CD4-positive, alpha-beta T cell treated with Interleukin-2 at 100 ng/mL for 4 hours (primary cell): ENCODE results near the gene GGCT.

ENCODE experiments used
- DNase-seq: peaks from one replicate; pipeline ENCODE4 v3.0.0-alpha.2; 2020; ENCODE audit warnings: low spot score

The GGCT gene

DNA sequence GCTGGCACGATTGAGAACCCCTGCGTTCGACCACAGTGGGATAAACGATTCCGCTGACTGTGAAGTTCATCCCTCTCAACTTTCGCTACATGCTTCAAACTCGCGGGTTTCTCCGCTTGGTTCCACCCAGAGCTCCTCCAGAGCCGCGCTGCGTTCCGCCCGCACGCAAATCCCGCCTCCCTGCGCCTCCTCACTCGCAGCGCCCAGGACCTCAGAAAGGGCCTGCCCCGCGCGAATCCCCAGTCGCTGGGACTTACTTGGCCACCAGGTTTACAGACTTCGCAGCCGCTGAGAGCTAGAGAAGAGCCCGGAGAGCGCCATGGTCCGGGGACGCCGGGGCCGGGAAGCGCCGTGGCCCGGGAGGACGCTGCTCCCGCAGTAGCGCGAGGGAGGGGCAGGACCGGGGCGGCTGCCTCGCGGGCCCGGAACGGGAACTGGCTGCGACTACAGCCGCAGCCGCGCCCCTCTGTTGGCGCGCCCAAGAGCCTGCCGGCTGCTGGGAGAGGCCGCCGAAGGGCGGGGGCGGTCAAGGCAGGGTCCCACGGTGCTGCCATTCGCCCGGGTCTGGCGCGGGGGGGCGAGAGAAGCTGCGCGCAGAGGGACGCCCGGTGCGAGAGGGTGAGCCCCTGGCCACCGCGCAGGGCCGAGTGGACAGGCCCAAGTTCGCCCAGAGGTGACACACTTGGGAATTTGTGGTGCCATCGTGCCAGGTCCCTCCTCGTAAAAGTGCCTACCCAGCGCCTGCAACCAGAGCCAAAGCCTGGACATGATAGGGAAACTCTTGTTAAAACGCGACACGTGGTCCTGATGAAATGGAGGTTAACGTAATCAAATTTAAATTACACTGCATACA lies 26.1 kb downstream of the GGCT start, which contains the start of gene NOD1:
Gene NOD1, minus strand, starts transcription at position 436 of the 853 bp plus-strand sequence. CDS start 21,863 bp downstream, outside the sequence.
- peak; percentile 56 for DNase-seq

DNA sequence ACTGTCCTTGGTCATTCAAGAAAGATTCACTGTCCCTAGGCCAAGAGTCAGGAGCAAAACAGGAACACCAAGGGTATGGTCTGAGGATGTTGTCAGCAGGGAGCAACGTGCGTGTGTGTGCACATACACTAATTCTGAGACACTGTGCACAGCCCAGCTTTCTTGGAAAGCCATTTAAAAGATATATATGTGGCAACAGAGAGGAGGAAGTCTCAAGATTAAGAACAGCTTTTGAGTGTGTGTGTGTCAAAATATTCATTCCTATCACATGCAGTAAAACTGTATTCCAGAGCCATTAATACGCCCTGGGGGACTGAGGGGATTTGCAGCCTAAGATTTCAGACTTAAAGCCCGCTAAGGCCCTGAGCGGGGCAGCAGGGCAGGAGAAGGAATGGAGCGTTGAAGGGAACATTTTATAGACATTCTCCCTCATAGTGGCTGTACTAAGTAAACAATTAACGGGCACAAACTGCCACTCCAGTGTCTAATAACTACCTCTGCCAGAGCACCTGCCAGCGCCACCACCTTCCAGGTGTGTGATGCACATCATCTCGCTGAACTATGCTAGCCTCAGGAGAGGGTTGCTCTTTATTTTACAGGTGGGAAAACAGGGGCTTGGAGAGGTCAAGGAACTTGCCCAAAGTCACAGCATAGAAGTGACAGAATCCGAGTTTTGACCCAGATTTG lies 28.0 kb downstream of the GGCT start:
- DNase-seq: no peak

GRCh38 chr7:30475580-30475979 lies 29.0 kb downstream of the GGCT start:
- DNase-seq: no peak

DNA sequence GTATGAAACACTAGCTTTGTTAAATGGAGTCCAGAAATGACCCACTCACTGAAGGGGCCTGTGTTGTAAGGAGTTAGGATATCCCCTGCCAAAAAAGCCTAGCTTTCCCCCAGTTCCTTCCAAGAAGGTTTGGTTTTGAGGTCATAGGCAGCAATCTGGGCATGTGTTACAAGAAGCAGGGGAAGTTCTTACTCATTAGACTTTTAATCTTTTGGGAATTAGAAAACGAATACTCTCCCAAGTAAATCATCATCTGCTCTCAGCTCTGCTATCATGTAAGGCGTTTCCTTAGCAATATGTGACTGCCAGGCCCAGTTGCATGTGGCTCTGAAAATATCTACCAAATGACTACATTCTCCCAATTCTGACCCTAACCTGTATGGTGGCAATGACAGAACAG lies 29.7 kb downstream of the GGCT start:
- no peak for DNase-seq

DNA sequence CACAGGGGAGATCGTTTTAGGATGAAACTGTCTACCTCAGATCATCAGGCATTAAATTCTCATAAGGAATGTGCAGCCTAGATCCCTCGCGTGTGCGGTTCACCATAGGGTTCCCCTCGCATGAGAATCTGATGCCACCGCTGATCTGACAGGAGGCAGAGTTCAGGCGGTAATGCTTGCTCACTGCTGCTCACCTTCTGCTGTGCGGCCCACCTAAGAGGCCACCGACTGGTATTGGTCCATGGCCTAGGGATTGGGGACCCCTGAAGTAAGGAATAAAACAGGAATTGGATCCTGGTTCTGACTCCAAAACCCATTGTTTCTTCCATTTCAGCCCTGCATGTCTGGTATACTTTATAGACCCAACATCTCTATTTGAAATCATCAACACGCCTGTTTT lies 30.1 kb downstream of the GGCT start:
- no peak for DNase-seq

GRCh38 chr7:30473903-30474302 lies 30.7 kb downstream of the GGCT start:
- DNase-seq: no peak

DNA sequence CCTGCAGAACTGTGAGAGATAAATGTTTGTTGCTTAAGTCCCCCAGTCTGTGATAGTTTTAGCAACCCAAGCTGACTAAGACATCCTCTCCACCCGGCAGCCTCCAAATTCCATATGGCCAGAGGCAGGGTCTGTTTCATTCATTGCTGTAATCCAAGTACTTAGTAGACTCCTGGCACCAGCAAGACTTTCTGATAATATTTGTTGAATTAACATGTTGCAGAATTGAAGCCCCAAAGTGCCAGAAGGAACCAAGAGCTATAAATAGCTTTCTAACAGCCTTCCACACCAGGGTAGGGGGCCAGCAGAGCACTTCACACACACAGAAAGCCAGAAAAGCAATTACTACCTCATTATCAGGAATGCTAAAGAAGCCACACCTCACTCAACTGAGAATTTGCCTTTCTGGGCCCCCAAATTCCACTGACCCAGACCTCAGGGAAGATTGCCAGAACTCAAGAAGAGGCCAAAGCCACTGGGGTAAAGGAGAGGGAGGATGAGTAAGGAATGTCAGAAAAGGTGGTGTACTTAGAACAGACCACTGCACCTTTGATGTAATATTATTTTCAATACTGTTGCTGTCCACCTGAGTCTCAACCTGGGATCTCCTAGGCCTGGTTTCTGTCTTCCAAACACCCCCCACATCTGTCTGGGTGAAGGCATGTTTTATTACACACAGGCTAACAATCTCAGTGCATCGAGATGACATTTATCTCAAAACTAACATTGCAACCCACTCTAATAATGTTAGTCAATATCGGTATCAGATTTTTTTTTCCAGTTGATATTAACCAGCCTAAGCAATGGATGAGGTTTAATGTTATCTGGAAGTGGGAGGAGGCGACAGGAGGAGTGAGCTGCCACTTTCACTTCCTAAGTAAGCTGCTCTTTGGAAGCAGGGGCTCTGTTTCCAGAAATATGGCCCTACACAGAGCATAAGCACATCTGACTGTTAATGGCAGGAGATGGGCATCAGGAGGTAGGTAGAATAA lies 31.5 kb downstream of the GGCT start:
- DNase-seq: no peak

DNA sequence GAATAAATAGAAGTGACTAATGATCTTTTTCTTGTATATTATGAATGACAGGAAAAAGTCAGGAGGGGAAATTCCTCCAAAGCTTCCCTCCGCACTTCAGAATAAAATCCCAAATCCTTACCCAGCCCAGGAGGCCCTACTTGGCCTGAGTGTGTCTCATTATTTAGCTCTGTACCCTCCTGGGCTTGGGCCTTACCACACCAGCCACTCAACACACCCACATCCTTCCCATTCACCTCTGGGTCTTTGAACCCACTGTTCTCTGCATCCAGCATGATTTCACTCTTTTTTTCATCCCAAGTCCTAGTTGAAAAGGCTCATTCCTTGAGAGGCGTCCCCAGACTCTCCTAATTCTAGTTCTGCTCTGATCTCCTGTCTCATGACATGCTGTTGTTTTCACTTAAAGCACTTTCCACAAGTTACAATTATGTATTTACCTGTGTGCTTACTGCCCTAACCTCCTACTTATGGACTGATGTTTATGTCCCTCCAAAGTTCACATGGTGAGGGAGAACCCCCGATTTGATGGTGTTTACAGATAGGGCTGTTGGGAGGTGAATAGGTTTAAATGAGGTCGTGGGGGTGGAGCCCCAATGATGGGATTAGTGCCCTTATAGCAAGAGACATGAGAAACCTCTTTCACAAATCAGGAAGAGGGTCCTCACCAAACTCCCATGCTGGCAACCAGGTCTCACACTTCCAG lies 32.4 kb downstream of the GGCT start:
- DNase-seq: no peak

GRCh38 chr7:30471205-30471604 lies 33.4 kb downstream of the GGCT start:
- no peak for DNase-seq

DNA sequence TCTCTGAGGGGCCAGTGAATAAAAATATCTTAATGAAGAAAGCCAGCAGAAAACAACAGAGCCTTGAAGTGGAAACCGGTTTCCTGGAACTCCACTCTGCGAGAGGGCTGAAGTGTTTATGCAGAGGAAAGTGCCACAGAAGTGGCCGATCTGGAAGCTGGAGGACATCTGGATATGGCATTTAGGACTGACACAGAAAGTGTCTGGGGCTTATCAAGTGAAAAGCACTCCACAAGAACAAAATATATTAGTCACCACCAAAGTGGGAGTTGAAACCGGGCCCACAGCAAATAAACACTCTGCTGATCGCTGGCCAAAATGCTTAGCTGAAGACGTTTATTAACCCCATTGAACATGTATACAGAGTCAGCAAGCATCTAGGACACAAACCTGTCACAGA lies 33.9 kb downstream of the GGCT start:
- DNase-seq: no peak

GRCh38 chr7:30470163-30470770 lies 34.4 kb downstream of the GGCT start:
- DNase-seq: no peak

DNA sequence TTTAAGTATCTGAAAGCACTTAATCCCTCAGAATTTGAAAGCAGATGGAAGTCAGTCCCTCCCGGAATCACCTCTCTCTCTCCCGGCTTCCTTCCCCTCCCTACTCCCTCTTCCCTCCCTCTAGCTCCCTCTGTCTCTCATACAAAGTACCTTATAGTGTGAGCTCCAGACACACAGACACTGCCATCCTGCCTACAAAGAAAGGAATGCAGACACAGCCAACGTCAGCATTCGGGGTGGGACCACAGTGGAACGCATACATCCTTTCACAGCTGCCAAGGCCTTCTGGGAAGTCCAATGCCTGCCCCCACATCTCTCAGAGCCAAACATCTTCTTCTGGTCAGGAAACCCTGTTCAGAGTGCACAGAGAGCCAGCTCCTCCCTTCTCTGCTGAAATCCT lies 35.3 kb downstream of the GGCT start:
- no peak for DNase-seq

- DNase-seq: no peak
These were observed 35.8 kb downstream of the GGCT start for GRCh38 chr7:30468791-30469190.

GRCh38 chr7:30468041-30468440 lies 36.6 kb downstream of the GGCT start:
- no peak for DNase-seq

DNA sequence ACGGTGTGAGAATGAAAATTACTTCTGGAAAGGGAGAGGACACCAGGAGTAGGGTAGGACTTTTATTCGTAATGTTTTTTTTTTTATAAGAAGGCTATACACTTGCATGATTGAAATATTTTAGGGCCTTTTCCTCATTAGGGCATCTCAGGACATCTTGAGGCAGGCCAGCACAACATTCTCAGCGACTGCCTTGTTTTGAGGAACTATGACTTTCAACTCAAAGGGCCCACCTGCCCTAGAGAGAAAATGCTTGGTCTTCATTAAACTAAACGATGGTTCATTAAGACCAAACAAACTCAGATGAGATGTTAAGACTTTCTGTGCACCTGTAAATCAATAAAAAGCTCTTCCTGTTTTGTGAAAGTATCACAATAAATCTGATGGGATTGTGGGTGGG lies 37.4 kb downstream of the GGCT start:
- no peak for DNase-seq

DNA sequence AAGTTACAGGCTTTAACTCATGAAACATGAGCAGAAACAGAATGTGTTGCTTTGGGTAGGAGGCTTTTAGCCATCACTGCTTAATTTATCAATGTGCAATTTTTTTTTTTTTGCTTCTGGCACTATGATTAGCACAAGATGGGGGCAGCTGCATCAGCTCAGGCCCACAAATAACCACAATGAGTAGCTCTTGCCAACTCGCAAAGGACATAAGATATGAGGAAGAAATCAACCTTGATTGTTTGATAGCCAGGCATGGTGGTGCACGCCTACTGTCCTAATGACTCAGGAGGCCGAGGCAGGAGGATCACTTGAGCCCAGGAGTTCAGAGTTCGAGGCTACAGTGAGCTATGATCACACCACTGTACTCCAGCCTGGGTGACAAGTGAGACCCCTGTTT lies 38.4 kb downstream of the GGCT start:
- DNase-seq: no peak

DNA sequence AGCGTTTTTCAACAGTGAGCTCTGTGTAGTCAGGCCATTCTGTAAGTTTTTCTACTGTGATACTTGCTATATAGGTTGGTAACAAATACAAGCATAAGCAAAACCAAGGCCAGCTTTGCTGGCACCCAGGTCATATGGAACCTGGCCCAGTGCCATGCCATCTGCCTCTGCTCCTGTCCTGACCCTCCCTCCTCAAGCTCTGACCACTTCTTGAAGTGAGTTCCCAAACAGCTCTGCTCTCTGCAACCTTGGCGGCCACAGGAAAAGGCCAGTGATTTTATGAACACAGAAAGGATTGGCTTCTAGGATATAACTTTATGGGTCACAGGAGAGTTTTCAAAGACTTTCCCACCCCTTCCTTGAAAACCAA lies 38.8 kb downstream of the GGCT start:
- no peak for DNase-seq

DNA sequence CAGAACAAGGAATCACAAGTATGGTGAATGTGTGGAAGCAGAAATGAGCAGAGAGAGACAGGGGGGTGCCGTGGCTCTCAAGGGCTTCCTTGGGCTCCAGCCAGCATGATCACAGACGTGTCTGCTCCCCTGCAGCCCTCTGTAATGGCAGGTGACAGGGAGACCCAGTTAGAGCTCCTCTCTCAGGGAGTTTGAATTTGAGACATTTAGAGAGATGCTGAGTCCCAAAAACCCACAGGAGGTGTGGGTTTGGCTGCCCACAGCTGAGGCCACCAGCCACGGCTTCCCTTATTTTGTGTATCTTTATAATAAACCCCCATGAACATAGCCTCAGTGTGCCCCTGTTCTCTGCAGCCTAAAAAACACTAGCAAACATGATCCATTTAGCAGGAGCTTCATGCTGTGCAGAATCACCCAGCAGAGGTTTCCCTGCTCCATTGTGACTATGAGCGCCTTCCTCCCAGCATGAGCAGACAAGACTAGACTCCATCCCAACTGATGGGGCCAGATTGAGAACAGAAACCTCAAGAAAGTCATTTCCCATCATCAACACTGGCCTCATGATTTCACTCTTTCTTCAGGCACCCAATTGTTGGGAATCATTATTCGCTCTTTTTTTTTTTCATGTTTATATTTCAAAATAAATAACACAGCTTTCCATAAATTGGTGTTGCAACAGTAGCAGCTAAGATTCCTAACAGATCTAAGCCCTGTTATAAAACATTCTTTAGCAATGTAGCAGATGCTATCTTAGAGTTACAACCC lies 39.4 kb downstream of the GGCT start:
- no peak for DNase-seq

GRCh38 chr7:30464231-30464671 lies 40.4 kb downstream of the GGCT start:
- DNase-seq: no peak

DNA sequence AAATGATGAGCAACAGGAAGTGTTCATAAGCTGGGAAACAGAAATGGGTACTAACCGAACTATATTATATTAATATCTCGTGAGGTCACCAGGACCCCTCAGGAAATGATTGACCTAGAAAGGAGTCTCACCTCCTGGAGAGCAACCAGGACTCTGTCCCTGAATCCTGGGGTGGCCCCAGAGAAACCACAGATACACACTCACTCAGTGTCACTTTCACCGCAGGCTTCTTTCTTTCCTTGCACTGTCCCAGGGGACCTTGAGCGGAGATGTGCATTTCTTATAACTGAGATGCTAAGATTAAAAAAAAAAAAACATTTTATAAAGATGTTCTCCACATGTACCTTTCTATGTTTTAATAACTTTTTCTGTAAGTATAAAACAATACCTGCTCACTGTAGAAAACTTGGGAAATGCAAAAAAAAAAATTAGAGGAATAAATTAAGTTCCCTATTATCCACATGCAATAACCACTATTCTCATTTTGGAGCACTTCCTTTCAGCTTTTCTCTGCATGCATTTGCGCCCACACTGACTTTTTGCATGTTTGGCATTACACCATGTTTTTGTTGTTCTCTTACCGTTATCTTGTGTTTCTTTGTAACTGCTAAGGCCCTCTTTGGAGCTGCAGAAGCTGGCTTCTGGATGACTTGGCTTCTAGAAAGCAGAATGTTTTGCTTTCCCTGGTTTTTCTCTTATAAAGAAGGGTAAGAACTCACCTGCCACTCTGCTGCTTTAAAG lies 41.1 kb downstream of the GGCT start:
- no peak for DNase-seq
